ENCODE data around the gene SLCO6A1. TPM values are rescaled to one million over a fixed set of nuclear protein-coding genes. Genes with fewer than 3 reads are reported as not detected.

Gene SLCO6A1
- total RNA-seq, 5 donors from 2014 or later (not counting 1 experiment from before 2014, with no cell fraction given) = not detected

GRCh38 chr5:102537011-102537410 is 38.2 kb upstream of the SLCO6A1 start:
- Histone ChIP-seq H3K36me3 (ENCODE audit: control insufficient read depth in 2 of 2, extremely low read depth in 1 of 2, insufficient read depth in 1 of 2, low read length in 1 of 2) (no peaks in the 10 kb centered on the region), H3K27ac (ENCODE audit: low read length) (no peak overlapping the region), H3K9me3 (no peaks in the 10 kb centered on the region), H3K4me1 (ENCODE audit: control insufficient read depth in 1 of 2, extremely low read depth in 1 of 2, insufficient read depth in 2 of 2, low read length in 2 of 2) (no peaks in the 10 kb centered on the region), H3K27me3 (replicated peaks in 1 of 2; ENCODE audit: control insufficient read depth in 2 of 2, extremely low read depth in 1 of 2, insufficient read depth in 2 of 2, low read length in 1 of 2) (no peaks in the 10 kb centered on the region), H3K4me3 (ENCODE audit: control insufficient read depth in 1 of 2, extremely low read depth in 1 of 2, low read length in 1 of 2) (no peak overlapping the region)
- DNase-seq (no peak), ATAC-seq (replicated peaks in 1 of 4) (no peak)
- Mint-ChIP-seq H3K4me3 (no peak overlapping the region), H3K27ac (no peak overlapping the region), H3K36me3 (no peaks in the 10 kb centered on the region), H3K4me1 (no peaks in the 10 kb centered on the region), H3K9me3 (no peaks in the 10 kb centered on the region), H3K27me3 (peaks cover 0 to 6% of the 10 kb centered on the region in 2 donors)
- ChIA-PET CTCF (interaction anchor here (0.5 to 2.2 kb wide), 3 partner anchors 10 to 603 kb away, joined by 3 to 13 read pairs (median 3); no protein-coding TSS in a partner anchor), POLR2A (no interaction called here)
- WGBS (ENCODE audit: insufficient coverage) = no CpG with 5 or more reads among the region's 1 CpG

- Mint-ChIP-seq H3K27ac (no peak overlapping the region), H3K4me1 (no peaks in the 10 kb centered on the region), H3K27me3 (peaks cover 0 to 6% of the 10 kb centered on the region in 2 donors), H3K36me3 (no peaks in the 10 kb centered on the region), H3K4me3 (no peak overlapping the region), H3K9me3 (no peaks in the 10 kb centered on the region)
- POLR2A ChIA-PET = no interaction called here
- DNase-seq (peak in 1 of 35 experiments; percentile 11), ATAC-seq (replicated peaks in 1 of 4) (no peak)
- Histone ChIP-seq H3K27ac (ENCODE audit: low read length) (no peak overlapping the region), H3K4me1 (ENCODE audit: control insufficient read depth in 1 of 2, extremely low read depth in 1 of 2, insufficient read depth in 2 of 2, low read length in 2 of 2) (no peaks in the 10 kb centered on the region), H3K9me3 (no peaks in the 10 kb centered on the region), H3K4me3 (ENCODE audit: control insufficient read depth in 1 of 2, extremely low read depth in 1 of 2, low read length in 1 of 2) (no peak overlapping the region), H3K36me3 (ENCODE audit: control insufficient read depth in 2 of 2, extremely low read depth in 1 of 2, insufficient read depth in 1 of 2, low read length in 1 of 2) (no peaks in the 10 kb centered on the region), H3K27me3 (replicated peaks in 1 of 2; ENCODE audit: control insufficient read depth in 2 of 2, extremely low read depth in 1 of 2, insufficient read depth in 2 of 2, low read length in 1 of 2) (no peaks in the 10 kb centered on the region)
- CTCF ChIA-PET = interaction anchor here in 1 of 2 donors (0.5 to 2.2 kb wide), 4 partner anchors 14 to 603 kb away, joined by 3 to 13 read pairs (median 4); no protein-coding TSS in a partner anchor
Measured at GRCh38 chr5:102536323-102536928, 37.6 kb upstream of the SLCO6A1 start.

DNA sequence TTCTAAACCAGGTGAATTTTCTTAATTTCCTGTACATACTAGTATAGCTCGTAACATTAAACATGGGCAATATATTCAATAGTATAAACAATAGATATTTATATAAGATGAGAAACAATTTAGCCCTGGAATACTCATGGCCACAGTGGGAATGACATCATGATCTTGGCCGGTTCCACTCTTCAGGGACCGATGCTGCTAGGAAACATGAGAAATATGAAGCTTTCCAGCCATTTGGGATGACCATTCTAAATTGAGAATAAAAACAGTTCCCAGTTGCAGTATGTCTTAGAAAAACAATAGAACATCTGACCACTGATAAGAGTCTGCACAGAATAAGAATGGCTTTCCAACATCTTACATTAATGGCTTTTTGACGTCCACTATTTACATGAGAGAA is 33.3 kb upstream of the SLCO6A1 start:
- H3K4me1 ChIP-seq (ENCODE audit: control insufficient read depth in 1 of 2, extremely low read depth in 1 of 2, insufficient read depth in 2 of 2, low read length in 2 of 2) = no peaks in the 10 kb centered on the region
- ChIA-PET POLR2A (no interaction called here), CTCF (interaction anchor here in 1 of 2 donors (1.2 kb wide), 1 partner anchor 607 kb away, joined by 3 read pairs; no protein-coding TSS in a partner anchor)
- H3K9me3 ChIP-seq = no peaks in the 10 kb centered on the region
- no peak overlapping the region for H3K4me3 Mint-ChIP-seq
- no peaks in the 10 kb centered on the region for H3K36me3 ChIP-seq (ENCODE audit: control insufficient read depth in 2 of 2, extremely low read depth in 1 of 2, insufficient read depth in 1 of 2, low read length in 1 of 2)
- H3K27me3 Mint-ChIP-seq = peaks cover 0 to 8% of the 10 kb centered on the region in 2 donors
- no peak overlapping the region for H3K27ac ChIP-seq (ENCODE audit: low read length)
- no peaks in the 10 kb centered on the region for H3K36me3 Mint-ChIP-seq
- no peaks in the 10 kb centered on the region for H3K27me3 ChIP-seq (replicated peaks in 1 of 2; ENCODE audit: control insufficient read depth in 2 of 2, extremely low read depth in 1 of 2, insufficient read depth in 2 of 2, low read length in 1 of 2)
- 80% methylated on average over 1 of the region's 4 CpGs for WGBS (ENCODE audit: insufficient coverage)
- no peak overlapping the region for H3K4me3 ChIP-seq (ENCODE audit: control insufficient read depth in 1 of 2, extremely low read depth in 1 of 2, low read length in 1 of 2)
- DNase-seq (no peak), ATAC-seq (replicated peaks in 1 of 4) (no peak)
- H3K27ac Mint-ChIP-seq = no peak overlapping the region
- H3K4me1 Mint-ChIP-seq = no peaks in the 10 kb centered on the region
- no peaks in the 10 kb centered on the region for H3K9me3 Mint-ChIP-seq

GRCh38 chr5:102531506-102531905 is 32.7 kb upstream of the SLCO6A1 start:
- H3K4me1 Mint-ChIP-seq = no peaks in the 10 kb centered on the region
- ChIA-PET CTCF (interaction anchor here in 1 of 2 donors (1.2 kb wide), 1 partner anchor 608 kb away, joined by 3 read pairs; no protein-coding TSS in a partner anchor), POLR2A (no interaction called here)
- WGBS (ENCODE audit: insufficient coverage) = no CpG with 5 or more reads among the region's 1 CpG
- H3K36me3 ChIP-seq (ENCODE audit: control insufficient read depth in 2 of 2, extremely low read depth in 1 of 2, insufficient read depth in 1 of 2, low read length in 1 of 2) = no peaks in the 10 kb centered on the region
- no peaks in the 10 kb centered on the region for H3K27me3 ChIP-seq (replicated peaks in 1 of 2; ENCODE audit: control insufficient read depth in 2 of 2, extremely low read depth in 1 of 2, insufficient read depth in 2 of 2, low read length in 1 of 2)
- no peak overlapping the region for H3K4me3 Mint-ChIP-seq
- no peak overlapping the region for H3K27ac Mint-ChIP-seq
- no peaks in the 10 kb centered on the region for H3K9me3 Mint-ChIP-seq
- H3K27me3 Mint-ChIP-seq = peaks cover 0 to 5% of the 10 kb centered on the region in 2 donors
- no peaks in the 10 kb centered on the region for H3K4me1 ChIP-seq (ENCODE audit: control insufficient read depth in 1 of 2, extremely low read depth in 1 of 2, insufficient read depth in 2 of 2, low read length in 2 of 2)
- H3K36me3 Mint-ChIP-seq = no peaks in the 10 kb centered on the region
- no peak overlapping the region for H3K4me3 ChIP-seq (ENCODE audit: control insufficient read depth in 1 of 2, extremely low read depth in 1 of 2, low read length in 1 of 2)
- no peak for ATAC-seq (replicated peaks in 1 of 4)
- no peaks in the 10 kb centered on the region for H3K9me3 ChIP-seq
- DNase-seq = no peak
- H3K27ac ChIP-seq (ENCODE audit: low read length) = no peak overlapping the region

DNA sequence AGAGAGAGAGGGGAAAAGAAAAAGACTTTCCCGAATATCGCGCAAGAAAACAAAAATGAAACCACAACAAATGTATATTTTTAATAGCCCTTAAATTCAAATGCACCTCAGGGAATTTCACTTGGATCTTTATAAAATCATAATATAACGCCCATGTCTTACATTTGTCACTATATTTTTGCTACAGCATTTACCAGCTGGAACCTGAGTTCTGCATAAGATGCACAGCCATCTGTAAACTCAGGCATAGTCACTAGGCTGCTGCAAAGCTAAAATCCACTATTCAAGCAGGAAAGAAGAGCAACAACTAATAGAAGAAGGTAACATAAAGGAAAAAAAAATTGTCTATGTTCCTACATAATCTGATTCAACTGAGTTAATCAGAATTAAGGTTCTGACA is 30.6 kb upstream of the SLCO6A1 start:
- Mint-ChIP-seq H3K9me3 (peaks cover 1 to 7% (median 1%) of the 10 kb centered on the region in 3 donors), H3K27me3 (peaks cover 0 to 5% of the 10 kb centered on the region in 2 donors), H3K4me1 (no peaks in the 10 kb centered on the region), H3K27ac (no peak overlapping the region), H3K4me3 (no peak overlapping the region), H3K36me3 (no peaks in the 10 kb centered on the region)
- Histone ChIP-seq H3K9me3 (no peaks in the 10 kb centered on the region), H3K36me3 (ENCODE audit: control insufficient read depth in 2 of 2, extremely low read depth in 1 of 2, insufficient read depth in 1 of 2, low read length in 1 of 2) (no peaks in the 10 kb centered on the region), H3K27ac (ENCODE audit: low read length) (no peak overlapping the region), H3K4me3 (ENCODE audit: control insufficient read depth in 1 of 2, extremely low read depth in 1 of 2, low read length in 1 of 2) (no peak overlapping the region), H3K27me3 (replicated peaks in 1 of 2; ENCODE audit: control insufficient read depth in 2 of 2, extremely low read depth in 1 of 2, insufficient read depth in 2 of 2, low read length in 1 of 2) (no peaks in the 10 kb centered on the region), H3K4me1 (ENCODE audit: control insufficient read depth in 1 of 2, extremely low read depth in 1 of 2, insufficient read depth in 2 of 2, low read length in 2 of 2) (no peaks in the 10 kb centered on the region)
- ATAC-seq (replicated peaks in 1 of 4) (no peak), DNase-seq (no peak)
- CTCF ChIA-PET = no interaction called here
- 67% methylated on average over 1 of the region's 4 CpGs for WGBS (ENCODE audit: insufficient coverage)
- POLR2A ChIA-PET = no interaction called here

DNA sequence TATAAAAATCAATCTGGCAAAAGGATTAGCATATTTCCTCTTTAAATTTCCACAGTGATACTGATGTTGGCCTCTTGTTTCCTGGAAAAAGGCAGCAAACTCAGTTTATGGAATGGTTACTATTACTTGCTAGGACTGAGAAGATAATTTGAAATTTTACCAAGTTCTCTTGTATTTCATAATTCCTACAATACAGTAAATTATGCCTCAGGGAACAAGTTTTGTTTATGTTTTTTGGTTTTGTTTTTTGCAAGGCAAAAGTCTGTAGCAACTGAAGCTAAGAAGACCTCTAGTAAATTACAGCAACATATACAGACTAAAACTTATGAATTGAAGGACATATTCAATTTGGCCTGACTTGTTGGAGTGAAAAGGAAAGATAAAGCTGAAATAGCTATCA is 30.2 kb upstream of the SLCO6A1 start:
- H3K27me3 Mint-ChIP-seq = peaks cover 0 to 5% of the 10 kb centered on the region in 2 donors
- no peaks in the 10 kb centered on the region for H3K4me1 Mint-ChIP-seq
- CTCF ChIA-PET = no interaction called here

DNA sequence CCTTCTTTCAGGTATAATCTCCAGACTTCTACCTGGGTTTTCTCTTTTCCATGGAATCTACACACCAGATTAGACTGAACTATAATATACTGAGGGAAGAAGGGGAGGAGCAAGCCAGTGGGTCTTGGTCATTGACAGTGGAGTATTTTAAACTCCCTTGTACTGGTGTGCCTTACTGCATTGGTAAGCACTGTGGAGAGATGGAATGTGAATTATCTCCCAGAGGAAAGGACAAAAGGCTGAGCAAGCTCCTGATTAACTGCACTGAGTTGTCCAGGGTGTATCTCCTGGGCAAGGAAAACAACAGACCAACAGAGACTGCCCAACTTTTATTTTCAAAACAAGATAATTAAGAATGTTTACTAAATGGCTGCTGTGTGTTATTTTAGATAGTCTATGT is 29.8 kb upstream of the SLCO6A1 start:
- Mint-ChIP-seq H3K4me1 (no peaks in the 10 kb centered on the region), H3K36me3 (no peaks in the 10 kb centered on the region), H3K27ac (no peak overlapping the region), H3K4me3 (no peak overlapping the region), H3K27me3 (peaks cover 0 to 5% of the 10 kb centered on the region in 2 donors), H3K9me3 (peaks cover 6 to 12% (median 7%) of the 10 kb centered on the region in 3 donors)
- Histone ChIP-seq H3K27me3 (replicated peaks in 1 of 2; ENCODE audit: control insufficient read depth in 2 of 2, extremely low read depth in 1 of 2, insufficient read depth in 2 of 2, low read length in 1 of 2) (no peaks in the 10 kb centered on the region), H3K9me3 (no peaks in the 10 kb centered on the region), H3K4me1 (ENCODE audit: control insufficient read depth in 1 of 2, extremely low read depth in 1 of 2, insufficient read depth in 2 of 2, low read length in 2 of 2) (no peaks in the 10 kb centered on the region), H3K36me3 (ENCODE audit: control insufficient read depth in 2 of 2, extremely low read depth in 1 of 2, insufficient read depth in 1 of 2, low read length in 1 of 2) (no peaks in the 10 kb centered on the region), H3K27ac (ENCODE audit: low read length) (no peak overlapping the region), H3K4me3 (ENCODE audit: control insufficient read depth in 1 of 2, extremely low read depth in 1 of 2, low read length in 1 of 2) (no peak overlapping the region)
- CTCF ChIA-PET = no interaction called here
- ATAC-seq (replicated peaks in 1 of 4) (no peak), DNase-seq (no peak)
- POLR2A ChIA-PET = no interaction called here

More for the DNA sequence above, 30.2 kb upstream of the SLCO6A1 start:
- Histone ChIP-seq H3K27ac (ENCODE audit: low read length) (no peak overlapping the region), H3K4me3 (ENCODE audit: control insufficient read depth in 1 of 2, extremely low read depth in 1 of 2, low read length in 1 of 2) (no peak overlapping the region), H3K27me3 (replicated peaks in 1 of 2; ENCODE audit: control insufficient read depth in 2 of 2, extremely low read depth in 1 of 2, insufficient read depth in 2 of 2, low read length in 1 of 2) (no peaks in the 10 kb centered on the region), H3K36me3 (ENCODE audit: control insufficient read depth in 2 of 2, extremely low read depth in 1 of 2, insufficient read depth in 1 of 2, low read length in 1 of 2) (no peaks in the 10 kb centered on the region), H3K9me3 (no peaks in the 10 kb centered on the region), H3K4me1 (ENCODE audit: control insufficient read depth in 1 of 2, extremely low read depth in 1 of 2, insufficient read depth in 2 of 2, low read length in 2 of 2) (no peaks in the 10 kb centered on the region)
- H3K36me3 Mint-ChIP-seq = no peaks in the 10 kb centered on the region
- H3K4me3 Mint-ChIP-seq = no peak overlapping the region
- DNase-seq (no peak), ATAC-seq (replicated peaks in 1 of 4) (no peak)
- POLR2A ChIA-PET = no interaction called here
- no peak overlapping the region for H3K27ac Mint-ChIP-seq
- H3K9me3 Mint-ChIP-seq = peaks cover 5 to 11% (median 5%) of the 10 kb centered on the region in 3 donors
